Measurements from ENCODE around the gene CATSPERE. TPM values are rescaled to one million over a fixed set of nuclear protein-coding genes. Genes with fewer than 3 reads are reported as not detected.

CATSPERE gene
- total and polyA plus RNA-seq, 10 of the 15 experiments (the other 5 are each of a cell fraction or from before 2014, with no cell fraction given), result 0.04 to 0.24 (median 0.17) TPM; not detected in 3

DNA sequence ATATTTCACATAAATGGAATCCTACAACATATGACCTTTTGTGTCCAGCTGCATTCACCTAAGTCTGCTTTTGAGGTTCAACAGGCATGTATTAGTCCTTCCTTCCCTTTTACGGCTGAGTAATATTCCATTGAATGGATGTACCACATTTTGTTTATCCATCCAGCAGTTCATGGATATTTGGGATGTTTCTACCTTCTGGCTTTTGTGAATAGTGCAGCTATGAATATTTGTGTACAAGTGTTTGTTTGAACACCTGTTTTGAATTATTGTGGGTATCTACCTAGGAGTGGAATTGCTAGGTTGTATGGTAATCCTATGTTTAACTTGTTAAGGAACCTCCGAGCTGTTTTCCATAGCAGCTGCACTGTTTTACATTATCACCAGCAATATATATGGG lies 129.6 kb downstream of the CATSPERE start:
- Histone ChIP-seq H2AFZ (ENCODE audit: control insufficient read depth, low read depth, low read length) (no peak overlapping the region), H3K9ac (ENCODE audit: control insufficient read depth, insufficient read depth, low read length) (no peak overlapping the region), H3K79me2 (ENCODE audit: control insufficient read depth, insufficient read depth, low read length) (no peaks in the 10 kb centered on the region), H3K36me3 (ENCODE audit: control insufficient read depth in 2 of 2, insufficient read depth in 2 of 2, low read length in 1 of 2) (no peaks in the 10 kb centered on the region), H3K4me1 (ENCODE audit: control insufficient read depth, insufficient read depth, low read length) (no peaks in the 10 kb centered on the region), H3K27ac (ENCODE audit: control insufficient read depth, insufficient read depth) (no peak overlapping the region), H3K4me2 (ENCODE audit: control insufficient read depth, insufficient read depth) (no peak overlapping the region), H3K9me3 (replicated peaks; ENCODE audit: control insufficient read depth, insufficient read depth, low read length) (peaks cover 4% of the 10 kb centered on the region; the same call in 2 of the 3 replicates), H3K27me3 (replicated peaks in 1 of 2; ENCODE audit: control insufficient read depth in 2 of 2, insufficient read depth in 2 of 2, low read length in 1 of 2) (peaks cover 0 to 4% of the 10 kb centered on the region in 2 experiments; a peak in 1 of 4 replicates), H4K20me1 (ENCODE audit: control insufficient read depth, insufficient read depth) (no peaks in the 10 kb centered on the region), H3K4me3 (no peak overlapping the region)
- POLR2A ChIA-PET, result no interaction called here
- BruUV-seq (replicated peaks), result no TSS peak
- 44% methylated on average over 2 of the region's 2 CpGs for WGBS (ENCODE audit: insufficient coverage, insufficient replicate concordance, low lambda C conversion rate, missing lambda C conversion rate)
- RAD21 ChIA-PET (ENCODE audit: unreplicated experiment), result no interaction called here
- DNase-seq (ENCODE audit: low read depth, low spot score) (no peak), FAIRE-seq (no peak), ATAC-seq (no peak)
- in situ Hi-C loops (cut with MboI) (no loop called here), intact Hi-C loops (cut with micrococcal nuclease; ENCODE audit: unreplicated experiment) (no loop called here)
- CTCF ChIA-PET, result interaction anchor here (1.2 to 1.6 kb wide), 2 partner anchors 13 to 451 kb away, joined by 3 to 4 read pairs; no protein-coding TSS in a partner anchor
- SMC1A ChIA-PET (ENCODE audit: uncharacterized antibody, unreplicated experiment), result no interaction called here
- TF ChIP-seq SMAD1 (IDR thresholded peaks at IDR 0.05; ENCODE audit: low read depth, partially characterized antibody) (no peak), NFYA (IDR thresholded peaks at IDR 0.05; ENCODE audit: borderline replicate concordance, low read depth, low read length) (no peak), FOXK2 (IDR thresholded peaks at IDR 0.05) (no peak), SIN3A (IDR thresholded peaks at IDR 0.05; ENCODE audit: low read depth, low read length) (no peak), MTA3 (IDR thresholded peaks at IDR 0.05; ENCODE audit: borderline replicate concordance, low read length) (no peak), PAX8 (IDR thresholded peaks at IDR 0.05) (no peak), BHLHE40 (IDR thresholded peaks at IDR 0.05; ENCODE audit: borderline replicate concordance in 1 of 2, low read depth in 2 of 2, low read length in 1 of 2) (no peak), NR2C2 (IDR thresholded peaks at IDR 0.05; ENCODE audit: borderline replicate concordance, control insufficient read depth, insufficient read length, low read depth) (no peak), MTA2 (IDR thresholded peaks at IDR 0.05; ENCODE audit: low read depth) (no peak), IKZF1 (conservative IDR thresholded peaks at IDR 0.05) (no peak), MEF2B (IDR thresholded peaks at IDR 0.05; ENCODE audit: partially characterized antibody, poor library complexity, severe bottlenecking) (no peak)
- TF ChIP-seq, protein P1, sequence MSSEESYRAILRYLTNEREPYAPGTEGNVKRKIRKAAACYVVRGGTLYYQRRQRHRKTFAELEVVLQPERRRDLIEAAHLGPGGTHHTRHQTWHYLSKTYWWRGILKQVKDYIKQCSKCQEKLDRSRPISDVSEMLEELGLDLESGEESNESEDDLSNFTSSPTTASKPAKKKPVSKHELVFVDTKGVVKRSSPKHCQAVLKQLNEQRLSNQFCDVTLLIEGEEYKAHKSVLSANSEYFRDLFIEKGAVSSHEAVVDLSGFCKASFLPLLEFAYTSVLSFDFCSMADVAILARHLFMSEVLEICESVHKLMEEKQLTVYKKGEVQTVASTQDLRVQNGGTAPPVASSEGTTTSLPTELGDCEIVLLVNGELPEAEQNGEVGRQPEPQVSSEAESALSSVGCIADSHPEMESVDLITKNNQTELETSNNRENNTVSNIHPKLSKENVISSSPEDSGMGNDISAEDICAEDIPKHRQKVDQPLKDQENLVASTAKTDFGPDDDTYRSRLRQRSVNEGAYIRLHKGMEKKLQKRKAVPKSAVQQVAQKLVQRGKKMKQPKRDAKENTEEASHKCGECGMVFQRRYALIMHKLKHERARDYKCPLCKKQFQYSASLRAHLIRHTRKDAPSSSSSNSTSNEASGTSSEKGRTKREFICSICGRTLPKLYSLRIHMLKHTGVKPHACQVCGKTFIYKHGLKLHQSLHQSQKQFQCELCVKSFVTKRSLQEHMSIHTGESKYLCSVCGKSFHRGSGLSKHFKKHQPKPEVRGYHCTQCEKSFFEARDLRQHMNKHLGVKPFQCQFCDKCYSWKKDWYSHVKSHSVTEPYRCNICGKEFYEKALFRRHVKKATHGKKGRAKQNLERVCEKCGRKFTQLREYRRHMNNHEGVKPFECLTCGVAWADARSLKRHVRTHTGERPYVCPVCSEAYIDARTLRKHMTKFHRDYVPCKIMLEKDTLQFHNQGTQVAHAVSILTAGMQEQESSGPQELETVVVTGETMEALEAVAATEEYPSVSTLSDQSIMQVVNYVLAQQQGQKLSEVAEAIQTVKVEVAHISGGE (CRISPR knock-in tag; IDR thresholded peaks at IDR 0.05), result no peak
- TF ChIP-seq, protein P2, sequence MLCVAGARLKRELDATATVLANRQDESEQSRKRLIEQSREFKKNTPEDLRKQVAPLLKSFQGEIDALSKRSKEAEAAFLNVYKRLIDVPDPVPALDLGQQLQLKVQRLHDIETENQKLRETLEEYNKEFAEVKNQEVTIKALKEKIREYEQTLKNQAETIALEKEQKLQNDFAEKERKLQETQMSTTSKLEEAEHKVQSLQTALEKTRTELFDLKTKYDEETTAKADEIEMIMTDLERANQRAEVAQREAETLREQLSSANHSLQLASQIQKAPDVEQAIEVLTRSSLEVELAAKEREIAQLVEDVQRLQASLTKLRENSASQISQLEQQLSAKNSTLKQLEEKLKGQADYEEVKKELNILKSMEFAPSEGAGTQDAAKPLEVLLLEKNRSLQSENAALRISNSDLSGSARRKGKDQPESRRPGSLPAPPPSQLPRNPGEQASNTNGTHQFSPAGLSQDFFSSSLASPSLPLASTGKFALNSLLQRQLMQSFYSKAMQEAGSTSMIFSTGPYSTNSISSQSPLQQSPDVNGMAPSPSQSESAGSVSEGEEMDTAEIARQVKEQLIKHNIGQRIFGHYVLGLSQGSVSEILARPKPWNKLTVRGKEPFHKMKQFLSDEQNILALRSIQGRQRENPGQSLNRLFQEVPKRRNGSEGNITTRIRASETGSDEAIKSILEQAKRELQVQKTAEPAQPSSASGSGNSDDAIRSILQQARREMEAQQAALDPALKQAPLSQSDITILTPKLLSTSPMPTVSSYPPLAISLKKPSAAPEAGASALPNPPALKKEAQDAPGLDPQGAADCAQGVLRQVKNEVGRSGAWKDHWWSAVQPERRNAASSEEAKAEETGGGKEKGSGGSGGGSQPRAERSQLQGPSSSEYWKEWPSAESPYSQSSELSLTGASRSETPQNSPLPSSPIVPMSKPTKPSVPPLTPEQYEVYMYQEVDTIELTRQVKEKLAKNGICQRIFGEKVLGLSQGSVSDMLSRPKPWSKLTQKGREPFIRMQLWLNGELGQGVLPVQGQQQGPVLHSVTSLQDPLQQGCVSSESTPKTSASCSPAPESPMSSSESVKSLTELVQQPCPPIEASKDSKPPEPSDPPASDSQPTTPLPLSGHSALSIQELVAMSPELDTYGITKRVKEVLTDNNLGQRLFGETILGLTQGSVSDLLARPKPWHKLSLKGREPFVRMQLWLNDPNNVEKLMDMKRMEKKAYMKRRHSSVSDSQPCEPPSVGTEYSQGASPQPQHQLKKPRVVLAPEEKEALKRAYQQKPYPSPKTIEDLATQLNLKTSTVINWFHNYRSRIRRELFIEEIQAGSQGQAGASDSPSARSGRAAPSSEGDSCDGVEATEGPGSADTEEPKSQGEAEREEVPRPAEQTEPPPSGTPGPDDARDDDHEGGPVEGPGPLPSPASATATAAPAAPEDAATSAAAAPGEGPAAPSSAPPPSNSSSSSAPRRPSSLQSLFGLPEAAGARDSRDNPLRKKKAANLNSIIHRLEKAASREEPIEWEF (IDR thresholded peaks at IDR 0.05; ENCODE audit: insufficient replicate concordance, low read depth, low read length), result no peak
- TF ChIP-seq, protein P3, sequence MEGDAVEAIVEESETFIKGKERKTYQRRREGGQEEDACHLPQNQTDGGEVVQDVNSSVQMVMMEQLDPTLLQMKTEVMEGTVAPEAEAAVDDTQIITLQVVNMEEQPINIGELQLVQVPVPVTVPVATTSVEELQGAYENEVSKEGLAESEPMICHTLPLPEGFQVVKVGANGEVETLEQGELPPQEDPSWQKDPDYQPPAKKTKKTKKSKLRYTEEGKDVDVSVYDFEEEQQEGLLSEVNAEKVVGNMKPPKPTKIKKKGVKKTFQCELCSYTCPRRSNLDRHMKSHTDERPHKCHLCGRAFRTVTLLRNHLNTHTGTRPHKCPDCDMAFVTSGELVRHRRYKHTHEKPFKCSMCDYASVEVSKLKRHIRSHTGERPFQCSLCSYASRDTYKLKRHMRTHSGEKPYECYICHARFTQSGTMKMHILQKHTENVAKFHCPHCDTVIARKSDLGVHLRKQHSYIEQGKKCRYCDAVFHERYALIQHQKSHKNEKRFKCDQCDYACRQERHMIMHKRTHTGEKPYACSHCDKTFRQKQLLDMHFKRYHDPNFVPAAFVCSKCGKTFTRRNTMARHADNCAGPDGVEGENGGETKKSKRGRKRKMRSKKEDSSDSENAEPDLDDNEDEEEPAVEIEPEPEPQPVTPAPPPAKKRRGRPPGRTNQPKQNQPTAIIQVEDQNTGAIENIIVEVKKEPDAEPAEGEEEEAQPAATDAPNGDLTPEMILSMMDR (IDR thresholded peaks at IDR 0.05 in 2 of 3, conservative IDR thresholded peaks at IDR 0.05 in 1 of 3; ENCODE audit: control insufficient read depth in 2 of 3, extremely low read depth in 1 of 3, insufficient read depth in 1 of 3, low read depth in 3 of 3, low read length in 3 of 3), result no peak

All from GM12878 (cell line).